ENCODE measurements around the gene GCN1. TPM values are rescaled to one million over a fixed set of nuclear protein-coding genes. Genes with fewer than 3 reads are reported as not detected.

Gene GCN1
- total RNA-seq, 2 experiments from 2014 or later = 217 to 343 TPM

DNA sequence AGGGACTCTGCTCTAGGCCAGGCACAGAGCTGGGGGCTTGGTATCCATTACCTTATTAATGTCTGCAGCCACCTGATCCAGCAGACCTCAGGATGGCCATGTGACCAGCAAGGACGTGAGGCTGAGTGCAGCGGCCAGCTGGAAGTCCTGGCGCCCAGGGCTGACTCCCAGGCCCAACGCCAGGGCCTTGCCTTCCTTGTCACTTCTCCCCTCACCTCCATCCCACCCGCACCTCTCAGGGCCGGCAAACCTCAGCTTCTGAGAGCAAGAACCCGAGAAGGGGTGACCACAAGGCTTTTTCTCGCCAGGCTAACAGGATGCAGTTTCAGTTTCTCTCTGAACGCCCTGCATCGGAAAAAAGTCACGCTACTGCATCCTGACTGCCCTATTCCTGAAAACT lies 93.3 kb downstream of the GCN1 start:
- Histone ChIP-seq H2AFZ (ENCODE audit: low read length) (no peak overlapping the region), H3K79me2 (ENCODE audit: insufficient read depth, low read depth, low read length) (peaks cover 11% of the 10 kb centered on the region; the same call in 1 of the 2 replicates), H3K4me2 (ENCODE audit: low read length) (no peak overlapping the region), H3K4me1 (ENCODE audit: insufficient read depth, low read length, poor library complexity, severe bottlenecking) (no peaks in the 10 kb centered on the region), H4K20me1 (ENCODE audit: insufficient read depth, low read length) (peaks cover 7% of the 10 kb centered on the region; the same call in 1 of the 2 replicates), H3K9me3 (ENCODE audit: low read length) (no peaks in the 10 kb centered on the region), H3K27ac (ENCODE audit: low read depth, low read length, poor library complexity, severe bottlenecking) (no peak overlapping the region), H3K36me3 (ENCODE audit: insufficient read depth, low read length) (peaks cover 97% of the 10 kb centered on the region), H3K4me3 (ENCODE audit: low read depth, low read length, poor library complexity, severe bottlenecking) (no peak overlapping the region), H3K9me2 (ENCODE audit: insufficient read depth, low read length) (no peaks in the 10 kb centered on the region)
- no peak for DNase-seq (ENCODE audit: low spot score)
- intact Hi-C loops (cut with micrococcal nuclease; ENCODE audit: unreplicated experiment) = no loop called here
- TF ChIP-seq, protein P1, sequence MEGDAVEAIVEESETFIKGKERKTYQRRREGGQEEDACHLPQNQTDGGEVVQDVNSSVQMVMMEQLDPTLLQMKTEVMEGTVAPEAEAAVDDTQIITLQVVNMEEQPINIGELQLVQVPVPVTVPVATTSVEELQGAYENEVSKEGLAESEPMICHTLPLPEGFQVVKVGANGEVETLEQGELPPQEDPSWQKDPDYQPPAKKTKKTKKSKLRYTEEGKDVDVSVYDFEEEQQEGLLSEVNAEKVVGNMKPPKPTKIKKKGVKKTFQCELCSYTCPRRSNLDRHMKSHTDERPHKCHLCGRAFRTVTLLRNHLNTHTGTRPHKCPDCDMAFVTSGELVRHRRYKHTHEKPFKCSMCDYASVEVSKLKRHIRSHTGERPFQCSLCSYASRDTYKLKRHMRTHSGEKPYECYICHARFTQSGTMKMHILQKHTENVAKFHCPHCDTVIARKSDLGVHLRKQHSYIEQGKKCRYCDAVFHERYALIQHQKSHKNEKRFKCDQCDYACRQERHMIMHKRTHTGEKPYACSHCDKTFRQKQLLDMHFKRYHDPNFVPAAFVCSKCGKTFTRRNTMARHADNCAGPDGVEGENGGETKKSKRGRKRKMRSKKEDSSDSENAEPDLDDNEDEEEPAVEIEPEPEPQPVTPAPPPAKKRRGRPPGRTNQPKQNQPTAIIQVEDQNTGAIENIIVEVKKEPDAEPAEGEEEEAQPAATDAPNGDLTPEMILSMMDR (conservative IDR thresholded peaks at IDR 0.05; ENCODE audit: low read length) = no peak
- TF ChIP-seq EZH2phosphoT487 (IDR thresholded peaks at IDR 0.05; ENCODE audit: borderline replicate concordance, low read depth, low read length) = no peak
- no TSS peak for BruUV-seq (replicated peaks)
- ChIA-PET POLR2A (interaction anchor here (0.6 kb wide), 1 partner anchor 11 kb away, joined by 5 read pairs; no protein-coding TSS in a partner anchor), CTCF (ENCODE audit: unreplicated experiment) (no interaction called here)

DNA sequence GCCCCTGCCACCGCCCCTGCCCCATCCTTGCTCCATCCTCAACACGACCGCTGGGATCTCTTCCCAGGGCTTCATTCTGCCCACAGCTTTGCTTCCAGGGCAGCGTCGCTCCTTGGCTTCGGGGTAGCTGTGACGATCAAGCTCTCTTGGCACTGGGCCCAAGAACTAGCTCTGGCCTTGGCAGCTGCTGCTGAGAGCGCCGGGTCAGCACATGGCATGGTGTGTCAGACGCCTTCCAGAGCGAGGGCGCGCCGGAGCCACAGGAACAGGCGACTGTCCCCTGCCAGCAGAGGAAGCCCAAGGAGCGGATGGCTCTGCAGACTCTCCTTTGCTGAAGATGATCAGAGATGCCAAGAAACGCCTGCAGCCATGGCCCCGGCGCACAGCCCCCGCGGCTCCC lies 93.9 kb downstream of the GCN1 start:
- H3K4me3 ChIP-seq (ENCODE audit: low read depth, low read length, poor library complexity, severe bottlenecking) = no peak overlapping the region
- intact Hi-C loops (cut with micrococcal nuclease; ENCODE audit: unreplicated experiment) = no loop called here
- H3K4me1 ChIP-seq (ENCODE audit: insufficient read depth, low read length, poor library complexity, severe bottlenecking) = no peaks in the 10 kb centered on the region
- H3K79me2 ChIP-seq (ENCODE audit: insufficient read depth, low read depth, low read length) = peaks cover 6% of the 10 kb centered on the region; the same call in 1 of the 2 replicates
- ChIA-PET CTCF (ENCODE audit: unreplicated experiment) (no interaction called here), POLR2A (interaction anchor here (0.6 kb wide), 1 partner anchor 11 kb away, joined by 5 read pairs; no protein-coding TSS in a partner anchor)
- no TSS peak for BruUV-seq (replicated peaks)
- TF ChIP-seq EZH2phosphoT487 (IDR thresholded peaks at IDR 0.05; ENCODE audit: borderline replicate concordance, low read depth, low read length) = no peak
- TF ChIP-seq, protein P1 (conservative IDR thresholded peaks at IDR 0.05; ENCODE audit: low read length) = no peak
- peaks cover 98% of the 10 kb centered on the region for H3K36me3 ChIP-seq (ENCODE audit: insufficient read depth, low read length)
- DNase-seq (ENCODE audit: low spot score) = no peak
- peaks cover 7% of the 10 kb centered on the region; the same call in 1 of the 2 replicates for H4K20me1 ChIP-seq (ENCODE audit: insufficient read depth, low read length)
- no peak overlapping the region for H3K27ac ChIP-seq (ENCODE audit: low read depth, low read length, poor library complexity, severe bottlenecking)
- no peaks in the 10 kb centered on the region for H3K9me2 ChIP-seq (ENCODE audit: insufficient read depth, low read length)
- H3K4me2 ChIP-seq (ENCODE audit: low read length) = no peak overlapping the region
- no peaks in the 10 kb centered on the region for H3K9me3 ChIP-seq (ENCODE audit: low read length)
- H2AFZ ChIP-seq (ENCODE audit: low read length) = no peak overlapping the region

DNA sequence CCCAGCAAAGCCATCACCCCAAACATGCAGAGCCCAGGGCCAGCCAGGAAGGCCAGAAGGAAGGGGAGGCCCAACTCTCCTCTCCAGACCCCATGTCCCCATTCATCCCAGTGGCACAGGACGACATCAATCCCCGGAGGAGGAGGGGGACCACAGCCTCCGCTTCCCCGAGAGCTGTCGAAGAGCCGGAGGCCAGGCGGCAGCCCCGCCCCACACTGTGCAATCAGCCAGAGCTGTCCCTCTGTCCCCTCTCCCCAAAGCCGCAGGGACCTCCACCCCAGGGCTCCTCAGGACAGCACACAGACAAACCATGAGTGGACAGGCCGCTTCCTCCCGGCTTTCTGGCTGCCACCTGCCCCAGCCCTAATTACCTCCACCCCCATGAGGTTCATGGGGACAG lies 94.8 kb downstream of the GCN1 start:
- POLR2A ChIA-PET = no interaction called here
- TF ChIP-seq, protein P1 (conservative IDR thresholded peaks at IDR 0.05; ENCODE audit: low read length) = no peak
- TF ChIP-seq EZH2phosphoT487 (IDR thresholded peaks at IDR 0.05; ENCODE audit: borderline replicate concordance, low read depth, low read length) = no peak
- intact Hi-C loops (cut with micrococcal nuclease; ENCODE audit: unreplicated experiment) = no loop called here
- no peak overlapping the region for H2AFZ ChIP-seq (ENCODE audit: low read length)
- DNase-seq (ENCODE audit: low spot score) = no peak
- no TSS peak for BruUV-seq (replicated peaks)
- no peaks in the 10 kb centered on the region; the same call in 1 of the 2 replicates for H3K79me2 ChIP-seq (ENCODE audit: insufficient read depth, low read depth, low read length)
- no peak overlapping the region for H3K27ac ChIP-seq (ENCODE audit: low read depth, low read length, poor library complexity, severe bottlenecking)
- H3K9me3 ChIP-seq (ENCODE audit: low read length) = no peaks in the 10 kb centered on the region
- H3K9me2 ChIP-seq (ENCODE audit: insufficient read depth, low read length) = no peaks in the 10 kb centered on the region
- no peak overlapping the region for H3K4me2 ChIP-seq (ENCODE audit: low read length)
- H3K4me1 ChIP-seq (ENCODE audit: insufficient read depth, low read length, poor library complexity, severe bottlenecking) = no peaks in the 10 kb centered on the region
- H4K20me1 ChIP-seq (ENCODE audit: insufficient read depth, low read length) = peaks cover 7% of the 10 kb centered on the region; the same call in 1 of the 2 replicates
- no peak overlapping the region for H3K4me3 ChIP-seq (ENCODE audit: low read depth, low read length, poor library complexity, severe bottlenecking)
- H3K36me3 ChIP-seq (ENCODE audit: insufficient read depth, low read length) = peaks cover 95% of the 10 kb centered on the region
- CTCF ChIA-PET (ENCODE audit: unreplicated experiment) = interaction anchor here (0.7 kb wide), 1 partner anchor 24 kb away, joined by 3 read pairs; no protein-coding TSS in a partner anchor

Measured in OCI-LY7 (cell line).